ENCODE measurements around the gene SOBP. TPM values are rescaled to one million over a fixed set of nuclear protein-coding genes. Genes with fewer than 3 reads are reported as not detected.

Gene SOBP
- total RNA-seq, 4 donors from 2014 or later = 16.2 to 29.9 (median 19.2) TPM

GRCh38 chr6:107625264-107625663 lies 135.3 kb downstream of the SOBP start:
- no CpG with 5 or more reads among the region's 1 CpG for WGBS, 2 donors (ENCODE audit: low coverage in 1 of 2)
- no peak overlapping the region for H3K4me3 ChIP-seq
- no peaks in the 10 kb centered on the region for H3K9me3 ChIP-seq
- H3K4me1 ChIP-seq = peaks cover 0 to 42% (median 15%) of the 10 kb centered on the region in 3 donors
- TF ChIP-seq POLR2AphosphoS5 (IDR thresholded peaks at IDR 0.05) (no peak), POLR2A (IDR thresholded peaks at IDR 0.05) (no peak), EP300 (IDR thresholded peaks at IDR 0.05) (no peak), CTCF (IDR thresholded peaks at IDR 0.05) (no peak)
- no peaks in the 10 kb centered on the region for H3K36me3 ChIP-seq
- H3K27me3 ChIP-seq = no peaks in the 10 kb centered on the region
- no peak for ATAC-seq
- H3K27ac ChIP-seq = no peak overlapping the region

GRCh38 chr6:107626645-107627044 lies 136.7 kb downstream of the SOBP start:
- Histone ChIP-seq H3K27me3 (no peaks in the 10 kb centered on the region), H3K4me1 (peaks cover 0 to 41% (median 10%) of the 10 kb centered on the region in 3 donors), H3K4me3 (no peak overlapping the region), H3K27ac (no peak overlapping the region), H3K9me3 (no peaks in the 10 kb centered on the region), H3K36me3 (no peaks in the 10 kb centered on the region)
- TF ChIP-seq CTCF (IDR thresholded peaks at IDR 0.05) = no peak
- no peak for TF ChIP-seq POLR2AphosphoS5 (IDR thresholded peaks at IDR 0.05)
- no peak for TF ChIP-seq POLR2A (IDR thresholded peaks at IDR 0.05)
- TF ChIP-seq EP300 (IDR thresholded peaks at IDR 0.05) = no peak
- WGBS, 2 donors (ENCODE audit: low coverage in 1 of 2) = 65 to 85% methylated on average over 2 to 3 of the region's 5 CpGs
- no peak for ATAC-seq

GRCh38 chr6:107627969-107628368 lies 138.1 kb downstream of the SOBP start:
- Histone ChIP-seq H3K4me1 (peaks cover 0 to 51% (median 16%) of the 10 kb centered on the region in 3 donors), H3K27me3 (no peaks in the 10 kb centered on the region), H3K4me3 (no peak overlapping the region), H3K36me3 (no peaks in the 10 kb centered on the region), H3K9me3 (no peaks in the 10 kb centered on the region), H3K27ac (no peak overlapping the region)
- ATAC-seq = no peak
- no peak for TF ChIP-seq POLR2AphosphoS5 (IDR thresholded peaks at IDR 0.05)
- TF ChIP-seq POLR2A (IDR thresholded peaks at IDR 0.05) = no peak
- WGBS, 2 donors (ENCODE audit: low coverage in 1 of 2) = 76 to 100% methylated on average over 1 to 4 of the region's 4 CpGs

- Histone ChIP-seq H3K27ac (peak overlapping the region in 3 of 4 donors; percentile 14 to 46 (median 29)), H3K27me3 (peaks cover 4% of the 10 kb centered on the region), H3K4me1 (peaks cover 0 to 51% (median 16%) of the 10 kb centered on the region in 3 donors), H3K9me3 (no peaks in the 10 kb centered on the region), H3K36me3 (peaks cover 0 to 4% of the 10 kb centered on the region in 2 donors), H3K4me3 (no peak overlapping the region)
- WGBS, 2 donors (ENCODE audit: low coverage in 1 of 2) = 49 to 75% methylated on average over 3 of the region's 3 CpGs
- TF ChIP-seq POLR2A (IDR thresholded peaks at IDR 0.05) (no peak), POLR2AphosphoS5 (IDR thresholded peaks at IDR 0.05) (no peak)
- ATAC-seq = no peak
Observed at GRCh38 chr6:107628878-107629277, 139.0 kb downstream of the SOBP start.

GRCh38 chr6:107629548-107630129 lies 139.7 kb downstream of the SOBP start:
- Histone ChIP-seq H3K27ac (peak overlapping the region; percentile 11 to 46 (median 22)), H3K27me3 (peaks cover 11% of the 10 kb centered on the region), H3K4me1 (peaks cover 0 to 51% (median 14%) of the 10 kb centered on the region in 3 donors), H3K9me3 (no peaks in the 10 kb centered on the region), H3K4me3 (no peak overlapping the region), H3K36me3 (peaks cover 0 to 10% of the 10 kb centered on the region in 2 donors)
- WGBS, 2 donors (ENCODE audit: low coverage in 1 of 2) = 24 to 53% methylated on average over 3 to 6 of the region's 6 CpGs
- ATAC-seq = no peak
- no peak for TF ChIP-seq EP300 (IDR thresholded peaks at IDR 0.05)
- TF ChIP-seq POLR2AphosphoS5 (IDR thresholded peaks at IDR 0.05) = no peak
- TF ChIP-seq POLR2A (IDR thresholded peaks at IDR 0.05) = no peak
- TF ChIP-seq CTCF (IDR thresholded peaks at IDR 0.05) = no peak

GRCh38 chr6:107630348-107630977 lies 140.5 kb downstream of the SOBP start:
- H3K4me3 ChIP-seq = no peak overlapping the region
- ATAC-seq = no peak
- H3K27me3 ChIP-seq = peaks cover 17% of the 10 kb centered on the region
- no peak overlapping the region for H3K27ac ChIP-seq
- WGBS, 2 donors (ENCODE audit: low coverage in 1 of 2) = 51 to 82% methylated on average over 3 to 4 of the region's 4 CpGs
- TF ChIP-seq CTCF (IDR thresholded peaks at IDR 0.05) (no peak), POLR2A (IDR thresholded peaks at IDR 0.05) (no peak), POLR2AphosphoS5 (IDR thresholded peaks at IDR 0.05) (no peak), EP300 (IDR thresholded peaks at IDR 0.05) (no peak)
- peaks cover 0 to 52% (median 14%) of the 10 kb centered on the region in 3 donors for H3K4me1 ChIP-seq
- H3K9me3 ChIP-seq = no peaks in the 10 kb centered on the region
- peaks cover 0 to 15% of the 10 kb centered on the region in 2 donors for H3K36me3 ChIP-seq
